NAMALWA (cell line): ENCODE measurements around the gene PNP.

Source experiments
- DNase-seq: peaks from one replicate; pipeline ENCODE4 v3.0.0-alpha.2; 2015; ENCODE audit warnings: low spot score

Gene PNP

DNA sequence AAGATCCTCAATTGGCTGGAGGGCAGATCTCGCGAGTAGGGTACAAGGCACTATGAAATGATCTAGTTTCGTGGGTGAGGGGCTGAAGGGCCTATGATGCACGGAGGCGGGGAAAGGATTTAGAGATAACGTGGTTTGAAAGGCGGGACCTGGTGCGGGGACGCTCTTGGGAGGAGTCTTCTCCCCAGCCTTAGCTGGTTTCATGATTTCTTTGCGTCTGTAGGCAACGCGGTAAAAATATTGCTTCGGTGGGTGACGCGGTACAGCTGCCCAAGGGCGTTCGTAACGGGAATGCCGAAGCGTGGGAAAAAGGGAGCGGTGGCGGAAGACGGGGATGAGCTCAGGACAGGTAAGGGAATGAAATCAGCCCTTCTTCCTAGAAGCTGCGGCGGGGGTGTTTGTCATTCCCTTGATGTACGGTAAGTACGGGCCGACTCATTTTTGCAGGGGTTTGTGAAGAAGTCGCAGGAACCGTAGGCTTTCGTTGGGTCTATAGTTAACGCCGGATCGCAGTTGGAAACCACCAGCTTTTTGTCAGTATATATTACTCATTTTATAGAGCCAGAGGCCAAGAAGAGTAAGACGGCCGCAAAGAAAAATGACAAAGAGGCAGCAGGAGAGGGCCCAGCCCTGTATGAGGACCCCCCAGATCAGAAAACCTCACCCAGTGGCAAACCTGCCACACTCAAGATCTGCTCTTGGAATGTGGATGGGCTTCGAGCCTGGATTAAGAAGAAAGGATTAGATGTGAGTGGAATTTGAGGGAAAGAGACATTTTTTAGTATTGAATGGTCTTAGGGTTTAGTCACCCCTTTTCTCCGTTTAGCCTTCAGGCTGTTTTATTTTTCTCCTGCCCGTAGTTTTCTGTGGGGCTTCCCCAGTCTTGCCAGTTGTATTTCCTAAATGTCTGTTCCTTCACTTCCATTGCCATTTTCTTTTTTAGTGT is 13.6 kb upstream of the PNP start:
- DNase-seq, result no peak

DNA sequence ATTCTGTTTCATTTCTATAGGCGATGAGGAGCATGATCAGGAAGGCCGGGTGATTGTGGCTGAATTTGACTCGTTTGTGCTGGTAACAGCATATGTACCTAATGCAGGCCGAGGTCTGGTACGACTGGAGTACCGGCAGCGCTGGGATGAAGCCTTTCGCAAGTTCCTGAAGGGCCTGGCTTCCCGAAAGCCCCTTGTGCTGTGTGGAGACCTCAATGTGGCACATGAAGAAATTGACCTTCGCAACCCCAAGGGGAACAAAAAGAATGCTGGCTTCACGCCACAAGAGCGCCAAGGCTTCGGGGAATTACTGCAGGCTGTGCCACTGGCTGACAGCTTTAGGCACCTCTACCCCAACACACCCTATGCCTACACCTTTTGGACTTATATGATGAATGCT is 12.2 kb upstream of the PNP start:
- DNase-seq, result no peak

DNA sequence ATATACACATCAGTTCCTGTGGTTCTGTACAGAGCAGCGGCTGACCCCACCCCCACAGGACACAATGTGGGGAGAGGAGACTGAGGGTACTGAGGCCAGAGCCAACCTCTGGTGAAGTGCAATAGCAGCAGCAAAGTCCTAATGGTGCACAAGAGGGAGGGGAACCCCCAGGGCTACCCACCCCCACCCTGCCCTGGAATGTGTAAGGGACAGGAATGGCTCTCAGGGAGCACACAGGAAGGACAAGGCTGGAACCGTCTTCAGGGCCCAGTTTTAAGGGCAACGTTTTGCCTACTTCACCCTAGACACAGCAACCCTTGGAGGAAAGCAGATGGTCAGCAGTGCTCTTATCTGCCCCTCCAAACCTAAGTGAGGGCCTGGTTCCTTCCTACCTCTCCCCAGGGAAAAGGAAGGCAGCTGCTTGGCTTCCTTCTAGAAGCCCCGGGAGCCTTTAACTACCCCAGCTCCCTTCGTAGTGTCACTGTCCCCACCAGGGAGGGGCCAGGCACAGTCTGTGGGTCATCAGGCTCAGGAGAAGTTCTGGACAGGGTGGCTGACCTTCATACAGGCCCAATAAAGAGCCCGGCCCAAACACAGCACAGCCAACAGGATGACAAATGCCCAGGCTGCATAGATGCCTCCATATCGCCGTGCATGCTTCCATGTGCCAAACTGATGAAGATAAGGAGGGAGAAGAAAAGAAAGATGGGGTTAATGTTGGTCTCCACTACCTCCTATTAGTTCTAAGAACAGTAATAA is 11.0 kb upstream of the PNP start:
- DNase-seq, result no peak

- DNase-seq, result peak; percentile 88
Observed at GRCh38 chr14:20460458-20461224, 8.6 kb upstream of the PNP start.

DNA sequence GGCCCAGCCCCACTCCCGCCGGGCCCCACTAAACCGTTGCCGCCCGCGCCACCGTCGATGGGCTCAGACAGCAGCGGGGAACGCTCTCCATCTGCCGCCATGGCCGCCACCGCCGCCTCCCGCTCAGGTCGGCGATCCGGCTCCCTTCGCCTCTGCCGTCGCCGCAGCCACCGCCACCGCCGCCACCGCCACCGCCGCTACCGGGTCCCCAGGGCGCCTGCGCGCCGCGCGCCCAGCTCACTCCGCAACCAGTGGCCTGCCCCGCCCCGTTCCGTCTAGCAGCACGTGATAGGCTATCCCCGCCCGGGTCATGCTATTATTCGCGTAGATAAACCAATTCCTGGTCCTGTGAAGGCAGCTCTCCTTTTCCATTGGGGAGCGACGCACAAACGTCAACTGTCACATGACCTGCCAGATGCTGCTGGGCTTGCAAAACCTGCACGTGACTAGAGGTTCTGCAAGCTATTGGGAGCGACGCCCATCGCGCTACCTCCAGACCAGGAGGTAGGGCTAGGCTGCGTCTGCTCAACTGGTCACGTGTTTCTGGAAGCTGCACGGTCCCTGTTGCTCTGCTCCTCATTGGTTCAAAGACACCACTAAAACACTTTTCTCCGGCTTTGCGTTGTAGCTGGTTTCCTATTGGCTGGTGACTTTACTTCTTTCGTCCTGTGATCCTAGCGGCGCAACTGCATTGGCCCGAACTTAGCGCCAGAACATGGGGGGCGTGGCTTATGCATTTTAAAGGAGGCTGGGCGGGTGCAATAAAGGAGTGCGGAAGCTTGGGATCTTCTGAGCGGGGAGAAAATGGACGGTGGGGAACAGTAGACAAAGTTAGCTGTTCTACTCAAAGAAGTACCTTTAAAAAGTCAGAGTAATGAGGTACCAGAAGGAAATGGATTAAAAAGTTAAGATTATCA is 7.7 kb upstream of the PNP start, which contains the start of gene PIP4P1:
Gene PIP4P1 (minus strand): TSS at position 210 of the 917 bp plus-strand sequence. CDS start 109 bp downstream, at position 101.
- peak; percentile 100 for DNase-seq

DNA sequence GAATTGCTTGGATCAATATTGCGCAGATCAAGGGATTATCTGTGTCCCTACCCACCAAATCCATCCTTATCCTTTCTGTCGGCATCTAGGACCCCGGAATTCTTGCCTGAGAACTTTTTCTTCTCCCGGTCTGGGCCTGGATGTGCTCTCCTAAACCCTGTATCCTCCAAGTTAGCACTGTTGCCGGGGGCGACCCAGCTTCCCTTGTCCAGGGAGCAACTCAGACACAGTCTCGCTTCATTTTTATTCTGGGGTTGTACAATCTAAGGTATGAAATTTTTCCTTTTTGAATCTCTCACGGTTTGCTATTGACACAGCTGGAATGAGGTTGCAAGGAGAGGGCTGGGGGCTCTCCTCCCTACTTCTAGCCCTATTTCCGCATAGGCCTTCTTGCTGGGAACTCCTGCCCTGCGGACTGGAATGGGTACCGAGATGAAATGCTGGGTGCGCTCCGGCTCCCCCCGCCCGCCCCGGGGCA is 403 bp upstream of the PNP start:
- DNase-seq, result no peak

DNA sequence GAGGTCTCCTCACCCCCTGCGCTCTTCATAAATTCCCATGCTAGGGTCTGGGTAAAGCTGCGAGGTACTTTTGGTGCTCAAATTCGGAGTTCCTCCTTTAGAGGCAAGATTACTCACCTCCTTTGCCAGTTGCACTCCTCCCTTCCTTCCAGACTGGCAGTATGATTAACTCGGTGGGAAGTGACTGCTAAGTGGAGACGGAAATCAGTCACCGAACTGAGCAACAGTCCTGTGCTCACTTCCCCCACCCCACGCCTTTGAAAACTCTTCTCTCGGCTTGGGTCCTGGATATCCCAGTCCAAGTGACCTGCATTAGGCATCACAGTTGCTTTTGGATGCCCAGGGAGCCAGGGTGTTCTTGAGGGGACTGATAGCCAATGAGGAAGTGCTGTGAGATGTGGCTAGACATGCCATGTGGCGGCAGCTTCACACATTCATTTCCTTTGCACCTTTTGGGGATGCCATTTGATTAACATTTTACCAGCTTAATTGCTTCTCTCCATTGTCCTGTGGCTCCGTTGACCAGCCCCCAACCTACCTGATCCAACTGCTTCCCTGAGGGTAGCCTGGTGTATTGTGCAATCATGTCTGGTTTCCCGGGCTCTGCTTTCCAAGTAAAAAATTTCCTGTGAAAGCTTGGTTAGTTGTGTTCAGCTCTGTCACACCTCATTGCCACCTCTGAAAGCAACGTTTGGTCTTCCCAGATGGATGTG is 840 bp downstream of the PNP start:
- DNase-seq, result peak; percentile 68

DNA sequence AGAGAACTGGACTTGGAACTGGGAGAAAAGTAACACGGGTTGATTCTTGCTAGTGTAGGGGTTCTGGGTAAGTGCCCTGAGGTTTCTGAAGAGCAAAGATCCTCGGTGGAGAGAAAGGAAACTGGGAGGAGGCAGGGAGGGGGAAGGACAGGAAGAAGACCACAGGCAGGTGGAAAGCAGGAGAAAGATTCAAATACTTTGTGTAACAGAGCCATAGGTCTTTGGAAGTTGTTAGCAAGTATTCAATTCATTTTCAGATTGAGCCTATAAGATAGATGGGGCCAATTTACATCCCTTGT is 1.3 kb downstream of the PNP start:
- no peak for DNase-seq

DNA sequence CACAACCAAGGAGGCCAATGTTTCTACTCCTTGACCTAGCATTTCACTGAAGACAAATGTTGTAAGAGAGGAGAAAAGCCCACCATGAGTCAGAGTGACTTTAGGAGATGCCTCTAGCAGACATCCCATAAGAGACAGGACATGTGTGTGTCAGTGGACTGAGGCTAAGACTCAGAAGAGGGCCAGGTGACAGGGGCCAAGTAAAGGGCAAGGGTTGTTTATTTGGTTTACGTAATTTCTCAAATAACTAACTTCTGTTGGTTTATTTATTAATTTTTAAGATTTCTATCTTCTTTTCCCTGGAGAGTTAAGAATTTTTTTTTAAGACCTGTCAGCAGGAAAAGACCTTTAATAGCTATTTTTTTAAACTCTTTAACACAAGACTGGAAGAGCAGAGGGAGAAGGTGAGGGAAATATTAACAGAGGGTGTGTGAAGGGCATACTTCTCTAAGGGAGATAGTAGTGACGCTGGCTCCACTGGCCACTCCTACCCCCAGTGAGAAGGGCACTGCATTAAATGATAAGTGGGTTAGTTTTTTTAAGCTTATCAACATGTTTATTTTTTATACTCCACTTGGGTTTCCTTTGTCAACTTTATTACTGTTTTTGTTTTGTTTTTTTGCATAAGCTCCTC is 3.4 kb downstream of the PNP start:
- no peak for DNase-seq

DNA sequence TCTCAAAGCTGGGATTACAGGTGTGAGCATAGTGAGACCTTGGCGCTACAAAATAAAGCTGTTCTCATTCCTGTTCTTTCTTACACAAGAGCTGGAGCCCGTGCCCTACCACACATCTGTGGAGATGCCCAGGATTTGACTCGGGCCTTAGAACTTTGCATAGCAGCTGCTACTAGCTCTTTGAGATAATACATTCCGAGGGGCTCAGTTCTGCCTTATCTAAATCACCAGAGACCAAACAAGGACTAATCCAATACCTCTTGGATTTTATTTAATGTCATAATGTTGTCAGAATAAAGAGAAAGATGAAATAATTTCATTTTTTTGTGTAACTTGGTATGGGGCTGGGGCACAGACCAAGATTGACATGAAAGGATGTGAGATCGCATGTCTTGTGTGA is 7.6 kb downstream of the PNP start:
- DNase-seq, result no peak

DNA sequence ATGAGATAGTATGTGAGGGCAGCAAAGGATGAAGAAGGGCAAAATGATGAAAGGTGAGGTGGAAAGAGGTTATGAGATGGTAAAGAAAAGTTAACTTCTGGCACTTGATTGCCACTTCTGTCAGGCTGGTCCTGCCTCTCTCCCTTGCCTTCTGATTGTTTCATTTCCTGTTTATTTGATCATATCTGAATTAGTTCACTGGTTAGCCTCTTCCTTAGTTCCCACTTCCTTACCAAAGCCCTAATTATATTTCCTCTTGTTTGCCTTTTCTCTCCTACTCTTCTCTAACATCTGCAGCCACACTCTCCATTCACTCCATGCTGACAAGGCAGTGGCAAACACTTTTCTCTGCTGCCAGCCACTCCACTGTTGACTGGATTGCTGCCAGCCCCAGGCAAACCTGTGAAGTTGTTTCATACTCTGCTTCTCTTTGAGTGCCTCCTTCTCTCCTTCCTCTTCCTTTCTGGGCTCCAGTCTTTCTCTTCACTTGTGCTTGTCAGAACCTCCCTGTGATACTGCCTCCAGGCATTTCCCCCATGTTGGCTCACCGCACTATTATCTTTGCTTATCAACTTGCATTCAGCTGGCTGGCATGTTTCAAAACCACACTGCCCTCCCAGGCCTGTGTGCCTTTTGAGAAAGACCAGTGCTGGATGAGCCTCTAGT is 8.1 kb downstream of the PNP start:
- DNase-seq, result no peak

- DNase-seq, result no peak
Observed at GRCh38 chr14:20478894-20479293, 9.7 kb downstream of the PNP start.

GRCh38 chr14:20482382-20482781 is 13.2 kb downstream of the PNP start:
- no peak for DNase-seq

GRCh38 chr14:20485900-20486299 is 16.7 kb downstream of the PNP start:
- DNase-seq, result no peak

- DNase-seq, result no peak
Observed at GRCh38 chr14:20486684-20487395, 17.6 kb downstream of the PNP start.

- DNase-seq, result no peak
Observed at GRCh38 chr14:20487396-20487725, 18.2 kb downstream of the PNP start.

DNA sequence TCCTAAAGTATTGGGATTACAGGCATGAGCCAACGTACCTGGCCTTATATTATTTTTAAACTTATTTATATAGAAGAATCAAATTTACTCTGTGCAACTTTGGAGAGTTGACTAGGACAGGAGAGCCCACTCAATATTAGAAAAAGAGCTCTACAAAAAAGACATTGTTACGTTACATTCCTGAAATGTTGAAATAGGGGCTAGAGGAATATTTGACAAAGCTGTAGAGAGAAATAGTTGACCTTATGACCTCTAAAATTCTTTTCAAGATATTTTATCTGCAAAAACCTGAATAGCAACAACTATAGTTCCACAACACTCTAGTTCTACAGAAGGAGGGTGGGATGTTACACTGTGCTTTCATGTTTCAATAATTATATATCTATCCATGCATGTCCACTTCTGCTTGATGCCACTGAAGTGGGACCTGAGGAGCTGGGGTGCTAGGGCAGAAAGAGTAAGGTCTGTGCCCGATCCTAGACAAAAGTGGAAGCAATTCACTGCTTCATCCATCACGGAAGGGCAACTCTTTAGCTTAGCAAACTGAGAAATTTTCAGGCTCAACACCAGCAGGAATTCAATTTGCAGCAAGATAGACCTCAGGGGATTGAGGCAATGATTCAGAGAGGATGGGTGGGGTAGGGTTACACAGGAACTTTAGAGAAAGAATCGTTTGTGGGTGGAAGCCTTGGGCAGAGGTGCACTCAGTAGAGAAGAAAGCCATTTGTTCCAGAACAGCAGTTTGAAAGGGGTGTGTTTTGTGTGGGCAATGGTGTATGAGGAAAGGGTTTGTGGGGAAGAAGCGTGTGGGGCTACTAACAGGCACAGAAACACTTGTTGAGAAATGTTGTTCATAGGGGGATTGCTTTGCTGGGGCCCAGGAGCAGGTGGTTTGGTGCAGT is 20.1 kb downstream of the PNP start:
- DNase-seq, result no peak

- no peak for DNase-seq
Observed at GRCh38 chr14:20490563-20490962, 21.4 kb downstream of the PNP start.
